ENCODE data around the gene FERMT1. TPM values are rescaled to one million over a fixed set of nuclear protein-coding genes. Genes with fewer than 3 reads are reported as not detected.
"Not testable (repeated sequence)": the region's sequence is repeated elsewhere in the genome, so short reads cannot be mapped to it uniquely, and the experiment has no call there.

The FERMT1 gene
- total RNA-seq, 6 experiments from 2014 or later, result 7.7 to 11.0 (median 9.8) TPM

- peaks cover 21% of the 10 kb centered on the region for H3K27me3 Mint-ChIP-seq (ENCODE audit: insufficient read depth)
- H3K36me3 Mint-ChIP-seq (ENCODE audit: low read depth), result no peaks in the 10 kb centered on the region
- H3K4me1 Mint-ChIP-seq (ENCODE audit: low read depth), result peaks cover 22% of the 10 kb centered on the region
- no peak for DNase-seq
- H3K9me3 Mint-ChIP-seq, result no peaks in the 10 kb centered on the region
- H3K27ac Mint-ChIP-seq, result no peak overlapping the region
- H3K4me3 Mint-ChIP-seq, result no peak overlapping the region
- TF ChIP-seq, protein P1, sequence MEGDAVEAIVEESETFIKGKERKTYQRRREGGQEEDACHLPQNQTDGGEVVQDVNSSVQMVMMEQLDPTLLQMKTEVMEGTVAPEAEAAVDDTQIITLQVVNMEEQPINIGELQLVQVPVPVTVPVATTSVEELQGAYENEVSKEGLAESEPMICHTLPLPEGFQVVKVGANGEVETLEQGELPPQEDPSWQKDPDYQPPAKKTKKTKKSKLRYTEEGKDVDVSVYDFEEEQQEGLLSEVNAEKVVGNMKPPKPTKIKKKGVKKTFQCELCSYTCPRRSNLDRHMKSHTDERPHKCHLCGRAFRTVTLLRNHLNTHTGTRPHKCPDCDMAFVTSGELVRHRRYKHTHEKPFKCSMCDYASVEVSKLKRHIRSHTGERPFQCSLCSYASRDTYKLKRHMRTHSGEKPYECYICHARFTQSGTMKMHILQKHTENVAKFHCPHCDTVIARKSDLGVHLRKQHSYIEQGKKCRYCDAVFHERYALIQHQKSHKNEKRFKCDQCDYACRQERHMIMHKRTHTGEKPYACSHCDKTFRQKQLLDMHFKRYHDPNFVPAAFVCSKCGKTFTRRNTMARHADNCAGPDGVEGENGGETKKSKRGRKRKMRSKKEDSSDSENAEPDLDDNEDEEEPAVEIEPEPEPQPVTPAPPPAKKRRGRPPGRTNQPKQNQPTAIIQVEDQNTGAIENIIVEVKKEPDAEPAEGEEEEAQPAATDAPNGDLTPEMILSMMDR (IDR thresholded peaks at IDR 0.05), result 0 out of 2 replicates have a peak, but pooled peaks have one; percentile 9
Observed at GRCh38 chr20:6055981-6056569, 66.8 kb downstream of the FERMT1 start.

DNA sequence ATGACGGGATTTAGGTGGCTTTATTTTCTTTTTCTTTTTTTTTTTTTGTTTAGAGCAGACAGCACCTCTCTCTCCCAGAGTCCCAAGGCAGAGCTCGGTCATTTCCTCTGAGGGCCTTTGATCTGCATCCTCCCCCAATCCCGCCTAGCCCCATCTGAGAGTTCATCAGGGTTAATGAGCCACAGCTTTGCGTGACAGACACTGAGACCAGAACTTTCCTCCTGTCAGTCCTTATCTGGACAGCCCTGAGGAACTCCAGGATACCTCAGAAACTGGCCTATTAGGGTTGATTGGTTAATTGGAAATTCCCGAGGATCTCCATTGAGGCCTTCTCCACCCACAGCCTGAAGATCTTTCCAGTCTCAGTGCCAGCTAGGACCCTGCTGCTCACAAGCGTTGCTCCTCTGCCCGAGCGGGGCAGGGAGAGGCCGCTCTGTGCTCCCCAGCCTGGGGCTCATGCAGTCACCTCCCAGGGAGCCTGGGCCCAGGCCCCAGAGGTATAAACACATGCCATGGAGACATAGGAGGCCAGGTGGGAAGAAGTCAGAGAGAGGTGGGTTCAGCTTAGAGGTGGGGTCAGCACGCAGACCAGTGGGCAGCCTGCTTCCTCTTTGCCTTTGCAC is 67.6 kb downstream of the FERMT1 start:
- Mint-ChIP-seq H3K4me3 (no peak overlapping the region), H3K27me3 (ENCODE audit: insufficient read depth) (peaks cover 26% of the 10 kb centered on the region), H3K36me3 (ENCODE audit: low read depth) (no peaks in the 10 kb centered on the region), H3K27ac (no peak overlapping the region), H3K4me1 (ENCODE audit: low read depth) (peaks cover 22% of the 10 kb centered on the region), H3K9me3 (no peaks in the 10 kb centered on the region)
- DNase-seq, result no peak
- TF ChIP-seq, protein P1 (IDR thresholded peaks at IDR 0.05), result no peak

DNA sequence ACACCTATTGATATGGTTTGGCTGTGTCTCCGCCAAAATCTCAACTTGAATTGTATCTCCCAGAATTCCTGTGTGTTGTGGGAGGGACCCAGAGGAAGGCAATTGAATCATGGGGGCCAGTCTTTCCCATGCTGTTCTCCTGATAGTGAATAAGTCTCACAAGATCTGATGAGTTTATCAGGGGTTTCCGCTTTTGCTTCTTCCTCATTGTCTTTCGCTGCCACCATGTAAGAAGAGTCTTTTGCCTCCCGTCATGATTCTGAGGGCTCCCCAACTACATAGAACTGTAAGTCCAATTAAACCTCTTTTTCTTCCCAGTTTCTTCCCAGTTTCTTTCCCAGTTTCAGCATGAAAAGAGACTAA is 68.2 kb downstream of the FERMT1 start:
- peaks cover 22% of the 10 kb centered on the region for H3K27me3 Mint-ChIP-seq (ENCODE audit: insufficient read depth)
- H3K9me3 Mint-ChIP-seq; H3K27ac Mint-ChIP-seq; H3K4me3 Mint-ChIP-seq; H3K36me3 Mint-ChIP-seq (ENCODE audit: low read depth); DNase-seq: not testable (repeated sequence)
- H3K4me1 Mint-ChIP-seq (ENCODE audit: low read depth), result peaks cover 22% of the 10 kb centered on the region

GRCh38 chr20:6053776-6054688 is 68.8 kb downstream of the FERMT1 start, which contains the start of gene LRRN4:
Gene LRRN4, minus strand, starts transcription at chr20:6054060. Its CDS starts 1,261 bp downstream, at chr20:6052799.
- TF ChIP-seq, protein P1 (IDR thresholded peaks at IDR 0.05), result no peak
- Mint-ChIP-seq H3K27me3 (ENCODE audit: insufficient read depth) (peaks cover 22% of the 10 kb centered on the region), H3K4me3 (peak within 1 kb of the TSS; percentile 31), H3K27ac (no peak within 1 kb of the TSS), H3K4me1 (ENCODE audit: low read depth) (peaks cover 22% of the 10 kb centered on the region), H3K9me3 (no peaks in the 10 kb centered on the region), H3K36me3 (ENCODE audit: low read depth) (no peaks in the 10 kb centered on the region)
- DNase-seq, result no peak

DNA sequence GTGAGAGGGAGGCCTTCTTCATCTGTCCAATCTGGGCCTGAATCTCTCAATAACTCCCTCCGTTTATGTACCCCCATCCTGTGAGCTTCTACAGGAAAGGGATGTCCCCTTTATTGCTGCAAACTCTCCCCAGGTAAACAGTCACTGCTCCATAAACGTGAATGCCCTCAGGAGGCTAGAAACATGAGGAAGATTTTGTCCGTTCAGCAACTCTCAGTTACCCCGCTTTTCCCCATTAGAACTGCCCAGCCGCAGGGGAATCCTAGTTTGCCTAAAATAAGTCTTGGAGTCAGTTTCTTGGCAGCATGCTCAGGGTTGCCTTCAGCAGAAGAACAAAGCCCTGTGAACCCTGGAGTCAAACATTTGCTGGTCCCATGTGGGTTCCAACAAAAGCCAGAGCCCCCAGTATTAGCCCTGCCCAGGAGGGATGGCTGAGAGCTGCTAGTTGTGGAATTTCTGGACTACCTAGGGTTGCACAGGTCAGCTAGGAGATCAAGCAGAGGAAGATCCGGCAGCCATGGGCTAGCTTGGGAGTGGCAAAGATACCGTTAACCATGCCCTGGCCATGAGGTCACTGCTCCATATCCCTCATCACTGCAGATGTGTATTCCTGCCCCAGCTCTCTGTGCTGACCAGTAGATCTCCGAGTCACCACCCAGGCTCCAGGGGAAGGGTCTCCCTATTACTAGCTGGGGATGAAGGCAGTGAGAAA is 69.6 kb downstream of the FERMT1 start:
- Mint-ChIP-seq H3K4me1 (ENCODE audit: low read depth) (peaks cover 22% of the 10 kb centered on the region), H3K27ac (no peak overlapping the region), H3K4me3 (peak overlapping the region; percentile 14), H3K27me3 (ENCODE audit: insufficient read depth) (peaks cover 20% of the 10 kb centered on the region), H3K36me3 (ENCODE audit: low read depth) (no peaks in the 10 kb centered on the region), H3K9me3 (no peaks in the 10 kb centered on the region)
- TF ChIP-seq, protein P1 (IDR thresholded peaks at IDR 0.05), result no peak
- no peak for DNase-seq
